ENCODE measurements around the gene TANGO6. TPM values are rescaled to one million over a fixed set of nuclear protein-coding genes. Genes with fewer than 3 reads are reported as not detected.
A peak's percentile ranks its signal among the peaks of the same experiment; 100 is the strongest.
"Not testable (repeated sequence)": the region's sequence is repeated elsewhere in the genome, so short reads cannot be mapped to it uniquely, and the experiment has no call there.

The TANGO6 gene
- total RNA-seq, 2 experiments from 2014 or later = 21.4 to 23.6 TPM

DNA sequence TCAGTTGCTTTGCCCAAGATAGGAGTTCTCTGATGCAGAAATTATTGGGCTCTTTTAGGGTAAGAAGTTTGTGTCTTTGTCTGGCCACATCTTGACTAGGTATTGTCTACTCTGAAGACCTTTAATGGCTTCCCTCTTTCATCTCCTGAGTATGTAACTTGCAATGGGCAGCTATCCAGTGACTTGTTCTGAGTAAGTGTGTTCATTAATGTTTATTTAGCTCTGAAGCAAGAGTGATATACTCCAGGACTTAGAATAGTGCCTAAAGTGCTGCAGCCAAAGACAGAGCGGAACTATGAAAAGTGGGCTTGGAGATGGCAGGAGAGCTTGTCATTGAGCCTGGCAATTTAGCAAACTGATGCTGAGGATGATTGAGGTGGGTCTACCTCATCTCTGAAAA lies 8.8 kb upstream of the TANGO6 start:
- no peaks in the 10 kb centered on the region for H3K36me3 Mint-ChIP-seq (ENCODE audit: low read depth)
- ChIA-PET CTCF (interaction anchor here (2.6 kb wide), 1 partner anchor 13 kb away, joined by 10 read pairs; no protein-coding TSS in a partner anchor), POLR2A (interaction anchor here (0.7 to 0.9 kb wide), 2 partner anchors 9 to 54 kb away, joined by 3 read pairs; partner anchors contain the start of gene TANGO6)
- peaks cover 9% of the 10 kb centered on the region for H3K27me3 Mint-ChIP-seq (ENCODE audit: low read depth)
- no peaks in the 10 kb centered on the region for H3K4me1 Mint-ChIP-seq (ENCODE audit: low read depth)
- H3K4me3 Mint-ChIP-seq = no peak overlapping the region
- H3K9me3 Mint-ChIP-seq (ENCODE audit: insufficient read depth) = no peaks in the 10 kb centered on the region
- no peak overlapping the region for H3K27ac Mint-ChIP-seq
- ATAC-seq (no peak), DNase-seq (no peak)

DNA sequence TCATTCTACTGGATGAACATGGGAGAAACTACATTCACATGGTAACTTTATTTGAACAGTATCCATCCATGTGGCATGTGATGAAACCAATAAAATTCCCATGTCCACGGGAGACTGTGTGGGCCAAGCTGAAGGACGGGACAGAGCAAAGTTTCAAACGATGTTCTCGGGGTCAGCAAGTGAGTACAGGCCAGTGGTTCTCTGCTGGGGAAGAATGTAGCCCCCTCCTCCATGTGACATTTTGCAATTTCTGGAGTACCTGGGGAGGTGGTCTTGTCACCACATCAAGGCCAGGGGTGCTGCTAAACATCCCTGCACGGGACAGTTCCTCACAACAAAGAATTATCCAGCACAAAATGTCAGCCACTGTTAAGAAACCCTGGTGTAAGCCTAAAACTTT lies 7.4 kb upstream of the TANGO6 start:
- no peak for DNase-seq

DNA sequence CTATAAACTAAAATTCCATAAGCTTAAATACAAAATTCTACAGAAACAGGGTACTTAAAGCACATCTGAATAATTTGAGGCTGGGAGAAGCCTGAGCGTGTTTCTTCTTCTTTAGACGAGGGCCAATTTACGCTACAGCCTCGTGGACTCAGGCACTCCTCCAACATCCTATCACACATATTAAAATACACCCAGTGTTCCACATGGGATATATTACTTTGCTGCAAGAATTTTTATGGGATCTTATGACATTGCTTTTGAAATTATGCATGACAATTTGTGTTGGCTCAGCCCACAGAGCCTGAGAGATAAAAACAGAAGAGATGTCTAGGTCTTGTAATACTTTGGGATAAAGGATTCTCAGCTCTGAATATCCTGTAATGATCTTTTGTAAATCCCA lies 3.5 kb upstream of the TANGO6 start:
- ChIA-PET CTCF (no interaction called here), POLR2A (no interaction called here)
- peaks cover 10% of the 10 kb centered on the region for H3K4me1 Mint-ChIP-seq (ENCODE audit: low read depth)
- no peaks in the 10 kb centered on the region for H3K36me3 Mint-ChIP-seq (ENCODE audit: low read depth)
- DNase-seq (no peak), ATAC-seq (no peak)
- H3K9me3 Mint-ChIP-seq (ENCODE audit: insufficient read depth) = no peaks in the 10 kb centered on the region
- no peak overlapping the region for H3K27ac Mint-ChIP-seq
- H3K27me3 Mint-ChIP-seq (ENCODE audit: low read depth) = peaks cover 5% of the 10 kb centered on the region
- no peak overlapping the region for H3K4me3 Mint-ChIP-seq

More for the DNA sequence above, 7.4 kb upstream of the TANGO6 start:
- ChIA-PET POLR2A (no interaction called here), CTCF (interaction anchor here (0.9 to 2.6 kb wide), 3 partner anchors 11 to 288 kb away, joined by 3 to 10 read pairs (median 6); no protein-coding TSS in a partner anchor)
- Mint-ChIP-seq H3K36me3 (ENCODE audit: low read depth) (no peaks in the 10 kb centered on the region), H3K27ac (no peak overlapping the region), H3K4me3 (no peak overlapping the region), H3K9me3 (ENCODE audit: insufficient read depth) (no peaks in the 10 kb centered on the region), H3K4me1 (ENCODE audit: low read depth) (no peaks in the 10 kb centered on the region), H3K27me3 (ENCODE audit: low read depth) (peaks cover 9% of the 10 kb centered on the region)
- ATAC-seq = no peak

DNA sequence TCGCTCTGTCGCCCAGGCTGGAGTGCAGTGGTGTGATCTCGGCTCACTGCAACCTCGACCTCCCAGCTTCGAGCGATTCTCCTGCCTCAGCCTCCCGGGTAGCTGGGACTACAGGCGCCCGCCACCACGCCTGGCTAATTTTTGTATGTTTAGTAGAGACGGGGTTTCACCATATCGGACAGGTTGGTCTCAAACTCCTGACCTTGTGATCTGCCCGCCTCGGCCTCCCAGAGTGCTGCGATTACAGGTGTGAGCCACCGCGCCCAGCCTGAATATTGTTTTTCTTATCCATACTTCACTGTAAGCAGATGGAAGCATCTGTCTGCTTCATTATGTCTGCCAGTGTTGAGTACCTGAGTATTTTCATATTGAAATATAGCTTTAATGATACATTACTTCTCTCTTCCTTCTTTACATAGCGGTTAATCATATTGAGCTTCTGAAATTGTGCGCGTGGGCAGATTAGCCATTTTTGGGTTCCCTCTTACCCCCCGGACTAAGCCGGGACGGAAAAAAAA lies 308 bp upstream of the TANGO6 start:
- CTCF ChIA-PET = interaction anchor here (1.1 to 1.9 kb wide), 4 partner anchors 86 to 322 kb away, joined by 3 to 6 read pairs (median 4); no protein-coding TSS in a partner anchor
- H3K36me3 Mint-ChIP-seq (ENCODE audit: low read depth); DNase-seq; H3K9me3 Mint-ChIP-seq (ENCODE audit: insufficient read depth); H3K27me3 Mint-ChIP-seq (ENCODE audit: low read depth); ATAC-seq: not testable (repeated sequence)
- Mint-ChIP-seq H3K27ac (peak overlapping the region; percentile 96), H3K4me3 (peak overlapping the region; percentile 97), H3K4me1 (ENCODE audit: low read depth) (peaks cover 26% of the 10 kb centered on the region)
- POLR2A ChIA-PET = interaction anchor here (0.6 to 2.1 kb wide), 6 partner anchors 8 to 290 kb away, joined by 3 to 8 read pairs (median 3); partner anchors contain the start of genes CHTF8 and UTP4

DNA sequence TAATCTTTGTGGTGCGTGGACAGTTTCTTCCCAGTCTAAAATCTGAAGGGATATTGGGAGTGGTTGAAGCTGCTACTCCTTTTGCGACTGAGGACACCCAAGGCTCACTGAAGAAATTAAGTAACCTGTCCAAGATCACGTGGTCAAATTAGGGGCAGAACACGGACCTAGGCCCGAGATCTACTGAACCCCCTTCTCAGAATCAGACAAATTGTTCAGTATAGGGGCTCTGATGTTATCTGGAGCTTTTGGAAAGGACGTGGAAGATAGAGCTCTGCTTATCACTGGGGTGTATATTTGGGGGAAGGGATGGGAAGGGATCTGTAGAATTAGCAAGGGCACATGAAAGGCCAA lies 857 bp downstream of the TANGO6 start:
- ChIA-PET CTCF (interaction anchor here (1.1 kb wide), 1 partner anchor 280 kb away, joined by 7 read pairs; no protein-coding TSS in a partner anchor), POLR2A (interaction anchor here (0.5 to 2.1 kb wide), 2 partner anchors 203 to 289 kb away, joined by 4 to 8 read pairs; partner anchors contain the start of genes CHTF8 and UTP4)
- Mint-ChIP-seq H3K27me3 (ENCODE audit: low read depth) (no peaks in the 10 kb centered on the region), H3K4me3 (peak overlapping the region; percentile 97), H3K4me1 (ENCODE audit: low read depth) (peaks cover 27% of the 10 kb centered on the region), H3K27ac (peak overlapping the region; percentile 96), H3K36me3 (ENCODE audit: low read depth) (no peaks in the 10 kb centered on the region), H3K9me3 (ENCODE audit: insufficient read depth) (no peaks in the 10 kb centered on the region)
- DNase-seq (no peak), ATAC-seq (no peak)

DNA sequence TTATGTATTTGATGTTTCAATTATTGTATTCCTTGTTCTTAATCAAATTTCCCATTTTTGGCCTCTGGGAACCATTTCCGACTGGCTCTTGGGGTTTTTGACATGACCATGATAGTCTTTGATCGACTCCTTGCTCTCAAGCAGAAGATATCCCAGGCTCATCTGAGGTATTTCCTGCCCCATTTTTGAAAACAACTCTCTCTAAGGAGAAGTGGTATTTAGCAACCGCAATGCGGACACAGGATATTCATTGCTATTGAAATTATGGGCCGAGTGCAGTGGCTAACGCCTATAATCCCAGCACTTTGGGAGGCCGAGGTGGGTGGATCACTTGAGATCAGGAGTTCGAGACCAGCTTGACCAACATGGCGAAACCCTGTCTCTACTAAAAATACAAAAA lies 5.5 kb downstream of the TANGO6 start:
- CTCF ChIA-PET = interaction anchor here (4.3 kb wide), 1 partner anchor 275 kb away, joined by 38 read pairs; no protein-coding TSS in a partner anchor
- Mint-ChIP-seq H3K4me1 (ENCODE audit: low read depth) (peaks cover 26% of the 10 kb centered on the region), H3K27me3 (ENCODE audit: low read depth) (no peaks in the 10 kb centered on the region), H3K36me3 (ENCODE audit: low read depth) (peaks cover 3% of the 10 kb centered on the region), H3K9me3 (ENCODE audit: insufficient read depth) (no peaks in the 10 kb centered on the region), H3K27ac (no peak overlapping the region), H3K4me3 (no peak overlapping the region)
- ATAC-seq (no peak), DNase-seq (no peak)
- POLR2A ChIA-PET = no interaction called here

DNA sequence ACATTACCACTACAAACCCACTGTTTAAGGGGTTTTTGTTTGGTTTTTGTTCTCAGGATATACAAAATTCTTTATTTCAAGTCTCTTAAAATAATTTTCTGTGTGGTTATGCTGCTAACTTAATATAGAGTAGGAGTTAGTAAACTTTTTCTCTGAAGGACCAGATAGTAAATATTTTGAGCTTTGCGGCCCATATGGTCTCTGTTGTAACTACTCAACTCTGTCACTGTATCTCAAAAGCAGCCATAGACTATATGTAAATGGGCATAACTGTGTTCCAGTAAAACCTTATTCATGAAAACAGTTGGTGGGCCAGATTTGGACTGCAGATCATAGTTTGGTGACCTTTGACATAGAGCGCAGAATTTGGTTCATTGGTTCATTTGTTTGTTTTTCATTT lies 7.2 kb downstream of the TANGO6 start:
- no peak for ATAC-seq
- ChIA-PET POLR2A (no interaction called here), CTCF (interaction anchor here (0.9 to 1.4 kb wide), 2 partner anchors 274 to 322 kb away, joined by 3 read pairs; no protein-coding TSS in a partner anchor)
- no peak for DNase-seq
- Mint-ChIP-seq H3K27ac (no peak overlapping the region), H3K27me3 (ENCODE audit: low read depth) (no peaks in the 10 kb centered on the region), H3K4me1 (ENCODE audit: low read depth) (peaks cover 17% of the 10 kb centered on the region), H3K4me3 (no peak overlapping the region), H3K9me3 (ENCODE audit: insufficient read depth) (no peaks in the 10 kb centered on the region), H3K36me3 (ENCODE audit: low read depth) (peaks cover 6% of the 10 kb centered on the region)

DNA sequence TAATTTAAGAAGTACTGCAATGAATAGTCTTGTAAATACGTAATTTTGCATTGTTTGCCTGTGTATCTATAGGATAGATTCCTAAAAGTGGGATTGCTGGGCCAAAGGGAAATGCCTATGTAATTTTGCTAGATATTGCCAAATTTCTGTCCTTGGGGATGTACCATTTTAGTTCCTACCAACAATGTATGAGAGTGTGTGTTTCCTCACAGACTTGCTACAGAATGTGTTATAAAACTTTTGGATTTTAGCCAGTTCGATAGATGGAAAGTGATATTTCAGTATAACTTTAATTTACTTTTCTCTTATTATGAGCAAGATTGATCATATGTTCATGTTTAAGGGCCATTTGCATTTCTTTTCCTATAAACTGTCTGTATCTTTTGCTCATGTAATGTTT lies 8.3 kb downstream of the TANGO6 start:
- ChIA-PET POLR2A (no interaction called here), CTCF (no interaction called here)
- Mint-ChIP-seq H3K4me3 (no peak overlapping the region), H3K36me3 (ENCODE audit: low read depth) (peaks cover 6% of the 10 kb centered on the region), H3K9me3 (ENCODE audit: insufficient read depth) (no peaks in the 10 kb centered on the region), H3K27me3 (ENCODE audit: low read depth) (no peaks in the 10 kb centered on the region), H3K4me1 (ENCODE audit: low read depth) (peaks cover 14% of the 10 kb centered on the region), H3K27ac (no peak overlapping the region)
- ATAC-seq (no peak), DNase-seq (no peak)

DNA sequence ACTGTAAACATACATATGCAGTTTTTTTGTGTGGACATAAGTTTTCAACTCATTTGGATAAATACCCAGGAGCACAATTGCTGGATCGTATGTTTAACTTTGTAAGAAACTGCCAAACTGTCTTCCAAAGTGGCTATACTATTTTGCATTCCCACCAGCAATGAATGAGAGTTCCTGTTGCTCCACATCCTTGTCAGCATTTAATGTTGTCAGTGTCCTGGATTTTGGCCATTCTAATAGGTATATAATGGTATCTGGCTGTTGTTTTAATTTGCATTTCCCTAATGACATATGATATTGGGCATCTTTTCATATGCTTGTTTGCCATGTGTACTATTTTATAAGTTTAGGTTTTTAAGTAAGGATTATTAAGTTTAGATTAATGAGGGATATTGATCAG lies 14.1 kb downstream of the TANGO6 start:
- Mint-ChIP-seq H3K27me3 (ENCODE audit: low read depth) (no peaks in the 10 kb centered on the region), H3K27ac (no peak overlapping the region), H3K4me3 (no peak overlapping the region), H3K9me3 (ENCODE audit: insufficient read depth) (no peaks in the 10 kb centered on the region), H3K4me1 (ENCODE audit: low read depth) (no peaks in the 10 kb centered on the region), H3K36me3 (ENCODE audit: low read depth) (peaks cover 8% of the 10 kb centered on the region)
- no peak for DNase-seq
- ChIA-PET CTCF (interaction anchor here (1.9 kb wide), 1 partner anchor 10 kb away, joined by 4 read pairs; no protein-coding TSS in a partner anchor), POLR2A (interaction anchor here (0.6 kb wide), 1 partner anchor 283 kb away, joined by 3 read pairs; no protein-coding TSS in a partner anchor)
- no peak for ATAC-seq

DNA sequence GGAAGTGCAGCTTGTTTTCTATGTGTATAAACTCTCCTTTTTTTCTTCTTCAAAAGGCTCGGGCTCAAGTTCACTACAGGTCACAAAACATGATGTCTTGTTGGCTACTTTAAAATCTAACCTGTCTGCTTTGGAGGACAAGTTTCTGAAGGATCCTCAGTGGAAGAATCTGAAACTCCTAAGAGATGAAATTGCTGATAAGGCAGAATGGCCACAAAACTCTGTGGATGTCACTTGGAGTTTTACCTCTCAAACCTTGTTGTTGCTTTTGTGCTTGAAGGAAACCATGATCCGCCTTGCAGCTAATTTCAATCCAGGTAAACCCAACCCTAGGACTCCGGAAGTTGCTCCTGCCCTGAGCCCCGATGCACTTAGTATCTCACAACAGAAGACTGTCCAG lies 16.5 kb downstream of the TANGO6 start:
- no peaks in the 10 kb centered on the region for H3K27me3 Mint-ChIP-seq (ENCODE audit: low read depth)
- H3K4me3 Mint-ChIP-seq = no peak overlapping the region
- no peak overlapping the region for H3K27ac Mint-ChIP-seq
- POLR2A ChIA-PET = no interaction called here
- ATAC-seq = no peak
- H3K36me3 Mint-ChIP-seq (ENCODE audit: low read depth) = peaks cover 8% of the 10 kb centered on the region
- no peaks in the 10 kb centered on the region for H3K9me3 Mint-ChIP-seq (ENCODE audit: insufficient read depth)
- CTCF ChIA-PET = no interaction called here
- no peak for DNase-seq
- H3K4me1 Mint-ChIP-seq (ENCODE audit: low read depth) = no peaks in the 10 kb centered on the region

DNA sequence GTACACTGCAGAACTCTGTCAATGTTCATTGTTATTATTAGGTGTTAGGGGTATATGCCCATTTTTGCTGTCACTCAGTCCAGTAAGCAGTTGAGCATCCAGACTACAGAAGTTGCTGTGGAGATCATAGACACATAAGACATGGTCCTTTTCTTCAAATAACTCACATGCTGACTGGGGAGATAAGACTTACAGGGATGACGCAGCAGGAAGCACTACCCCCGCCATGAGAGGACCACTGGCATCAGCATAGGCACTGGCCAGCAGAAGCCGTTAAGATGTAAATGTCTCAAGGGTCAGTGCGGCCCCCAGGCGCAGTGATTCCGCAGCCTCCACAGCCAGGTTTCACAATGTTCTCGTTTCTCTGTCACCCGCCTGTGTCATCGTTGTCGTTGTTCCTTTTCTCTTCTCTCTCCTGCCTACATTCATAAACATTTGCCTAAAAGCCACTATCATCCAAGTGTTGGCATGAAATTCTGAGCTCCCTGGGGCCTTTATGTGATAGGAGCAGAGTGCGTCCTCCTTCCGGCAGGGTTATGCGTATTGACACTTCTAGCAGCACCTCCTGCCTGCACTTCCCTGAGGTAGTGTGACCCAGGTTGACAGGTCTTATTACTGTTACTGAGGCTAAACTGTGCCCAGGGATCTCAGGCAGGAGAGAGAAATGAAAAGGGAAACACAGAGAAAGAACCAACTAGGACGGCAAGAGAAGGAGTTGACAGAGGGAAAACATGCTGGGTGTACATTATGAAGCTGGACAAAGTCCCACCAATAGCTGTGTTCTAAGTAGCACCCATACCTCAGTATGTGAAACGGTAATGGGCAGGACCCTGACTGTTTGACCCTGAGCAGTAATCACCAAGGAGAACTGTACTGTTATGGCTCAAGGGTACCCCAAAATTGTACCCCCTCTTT lies 17.9 kb downstream of the TANGO6 start:
- no peak for DNase-seq
- Mint-ChIP-seq H3K9me3 (ENCODE audit: insufficient read depth) (no peaks in the 10 kb centered on the region), H3K27me3 (ENCODE audit: low read depth) (no peaks in the 10 kb centered on the region), H3K4me1 (ENCODE audit: low read depth) (no peaks in the 10 kb centered on the region), H3K27ac (no peak overlapping the region), H3K36me3 (ENCODE audit: low read depth) (peaks cover 8% of the 10 kb centered on the region), H3K4me3 (no peak overlapping the region)
- no peak for ATAC-seq
- ChIA-PET POLR2A (interaction anchor here (0.6 kb wide), 1 partner anchor 232 kb away, joined by 4 read pairs; no protein-coding TSS in a partner anchor), CTCF (interaction anchor here (1.0 kb wide), 1 partner anchor 13 kb away, joined by 4 read pairs; no protein-coding TSS in a partner anchor)

DNA sequence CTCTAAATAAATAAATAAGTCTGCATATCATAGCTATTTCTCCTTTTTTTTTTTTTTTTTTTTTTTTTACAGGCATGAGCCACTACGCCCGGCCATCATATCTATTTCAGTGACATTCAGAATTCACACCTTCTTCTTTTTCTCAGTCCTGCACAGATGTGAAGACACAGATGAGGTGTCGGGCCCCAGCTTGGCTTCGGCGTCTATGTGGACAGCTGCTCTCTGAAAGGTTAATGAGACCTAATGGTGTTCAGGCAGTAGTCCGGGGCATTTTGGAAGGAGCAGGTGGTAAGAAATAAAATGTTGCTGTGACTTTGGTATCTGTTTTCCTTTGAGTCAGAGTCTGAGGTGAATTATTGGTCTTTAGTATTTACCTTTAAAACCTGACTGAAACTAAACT lies 23.6 kb downstream of the TANGO6 start:
- H3K27me3 Mint-ChIP-seq (ENCODE audit: low read depth) = no peaks in the 10 kb centered on the region
- DNase-seq (no peak), ATAC-seq (no peak)
- H3K36me3 Mint-ChIP-seq (ENCODE audit: low read depth) = peaks cover 10% of the 10 kb centered on the region
- CTCF ChIA-PET = no interaction called here
- H3K9me3 Mint-ChIP-seq (ENCODE audit: insufficient read depth) = no peaks in the 10 kb centered on the region
- peaks cover 4% of the 10 kb centered on the region for H3K4me1 Mint-ChIP-seq (ENCODE audit: low read depth)
- no peak overlapping the region for H3K27ac Mint-ChIP-seq
- no peak overlapping the region for H3K4me3 Mint-ChIP-seq
- POLR2A ChIA-PET = no interaction called here

Data from activated CD8-positive, alpha-beta T cell treated with anti-CD3 and anti-CD28 coated beads, Interleukin-2, amount 10 ng/mL, durations not matched to agents 7 days and 5 days (primary cell).